ENCODE measurements around the gene MYH10.
"Not testable (repeated sequence)": the region's sequence is repeated elsewhere in the genome, so short reads cannot be mapped to it uniquely, and the experiment has no call there.

The MYH10 gene

DNA sequence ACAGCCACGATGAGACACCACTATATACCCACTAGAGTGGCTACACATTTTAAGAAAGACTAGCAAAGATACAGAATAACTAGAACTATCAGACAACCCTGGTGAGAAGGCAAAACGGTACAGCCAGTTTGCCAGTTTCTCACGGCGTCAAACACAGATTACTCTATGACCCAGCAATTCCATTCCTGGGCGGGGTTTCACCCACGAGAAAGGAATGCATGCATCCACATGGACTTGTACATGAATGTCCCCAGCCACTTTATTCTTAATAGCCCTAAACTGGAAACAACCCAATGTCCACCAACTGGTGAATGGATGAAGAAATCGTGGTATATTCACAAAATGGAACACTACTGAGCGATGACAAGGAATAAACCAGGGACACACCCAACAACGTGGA, 74.5 kb downstream of the MYH10 start:
- no peak for DNase-seq (ENCODE audit: low read depth)

DNA sequence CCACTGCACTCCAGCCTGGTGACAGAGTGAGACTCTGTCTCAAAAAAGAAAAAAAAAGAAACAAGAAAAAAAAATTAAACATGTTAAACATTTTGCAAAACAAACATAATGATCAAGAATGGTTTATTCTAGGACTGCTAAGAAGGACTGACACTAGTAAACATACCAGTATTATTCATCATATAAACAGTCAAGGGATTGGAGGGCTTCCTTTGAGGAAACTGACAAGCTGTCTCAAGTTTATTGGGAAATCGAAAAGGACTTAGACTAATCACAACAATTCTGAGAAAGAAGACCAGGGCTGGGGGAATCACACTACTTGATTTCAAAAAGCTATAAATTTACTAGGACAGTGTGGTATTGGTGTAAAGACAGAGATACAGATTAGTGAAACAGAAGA, 75.5 kb downstream of the MYH10 start:
- no peak for DNase-seq (ENCODE audit: low read depth)

DNA sequence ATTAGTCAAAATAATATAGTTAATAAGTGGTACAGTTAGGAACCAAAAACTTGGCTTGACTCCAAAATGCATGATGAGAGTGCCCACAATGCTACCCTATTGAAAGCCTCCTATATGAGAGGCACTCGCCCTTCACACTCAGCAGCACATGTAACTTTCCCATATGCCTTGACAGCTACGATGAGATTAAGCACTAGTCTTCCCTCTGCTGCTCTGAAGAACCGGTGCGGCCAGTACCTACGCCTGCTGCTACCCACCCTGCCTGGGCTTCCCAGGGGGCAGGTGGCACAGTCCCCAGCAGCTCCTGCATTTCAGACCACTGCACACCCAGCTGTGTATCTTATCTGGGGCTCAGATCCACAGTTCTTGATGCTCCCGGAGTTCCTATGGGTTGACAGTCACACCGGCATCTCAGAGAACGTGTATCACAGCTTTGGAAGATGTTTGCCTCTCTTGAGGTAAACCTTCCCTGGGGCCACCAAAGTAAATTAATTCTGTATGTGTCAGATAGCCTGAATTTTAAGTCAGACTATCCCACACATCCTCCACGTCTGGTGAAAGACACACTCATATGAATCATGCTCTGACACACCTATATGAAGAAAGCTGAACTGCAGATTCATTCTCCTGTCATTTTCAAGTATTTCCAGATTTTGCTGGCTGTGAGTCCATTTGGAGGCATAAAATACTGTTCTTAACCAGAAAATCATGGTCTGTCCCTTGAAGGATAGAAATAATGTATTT, 77.8 kb downstream of the MYH10 start:
- no peak for DNase-seq (ENCODE audit: low read depth)

DNA sequence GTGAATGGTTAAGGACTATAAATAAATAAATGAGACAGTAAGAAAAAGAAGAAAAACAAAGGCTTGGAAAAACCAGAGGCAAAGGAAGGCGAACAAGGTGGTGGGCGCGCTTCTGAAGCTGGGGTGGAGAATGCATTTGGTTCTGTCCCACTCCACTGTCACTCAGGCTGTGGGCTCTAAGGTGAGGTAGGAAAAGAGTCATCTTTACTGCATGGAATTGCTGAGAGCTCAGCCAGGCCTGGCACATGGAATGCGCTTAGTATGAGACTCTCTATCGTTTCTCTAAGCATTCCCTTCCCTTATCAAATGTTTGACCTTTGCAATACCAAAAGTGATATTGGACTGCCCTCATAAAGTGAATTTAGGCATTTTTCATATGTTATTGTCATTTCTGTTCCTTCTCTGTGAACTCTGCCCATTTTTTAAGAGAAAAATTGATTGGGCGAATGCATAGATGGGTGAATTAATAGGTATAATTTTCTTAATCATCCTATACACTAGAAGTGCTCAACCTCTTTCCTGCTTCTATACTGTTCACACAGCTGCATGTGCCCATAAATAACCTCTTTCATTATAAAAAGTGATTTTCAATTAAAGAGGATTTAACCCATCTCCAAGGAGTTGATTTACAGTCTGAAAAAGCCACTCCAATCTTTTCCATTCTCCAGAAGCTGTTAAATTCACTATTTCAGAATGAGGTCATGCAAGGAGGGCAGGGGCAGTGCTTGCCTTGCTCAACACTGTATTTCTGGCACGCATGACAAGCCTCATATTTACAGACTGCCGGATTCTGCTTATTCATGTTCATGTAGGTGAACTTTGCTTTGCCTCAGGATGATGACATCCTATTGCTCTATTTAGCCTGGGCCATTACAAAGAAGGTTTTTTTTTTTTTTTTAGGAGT, 87.7 kb downstream of the MYH10 start:
- peak; percentile 44 for DNase-seq (ENCODE audit: low read depth)

DNA sequence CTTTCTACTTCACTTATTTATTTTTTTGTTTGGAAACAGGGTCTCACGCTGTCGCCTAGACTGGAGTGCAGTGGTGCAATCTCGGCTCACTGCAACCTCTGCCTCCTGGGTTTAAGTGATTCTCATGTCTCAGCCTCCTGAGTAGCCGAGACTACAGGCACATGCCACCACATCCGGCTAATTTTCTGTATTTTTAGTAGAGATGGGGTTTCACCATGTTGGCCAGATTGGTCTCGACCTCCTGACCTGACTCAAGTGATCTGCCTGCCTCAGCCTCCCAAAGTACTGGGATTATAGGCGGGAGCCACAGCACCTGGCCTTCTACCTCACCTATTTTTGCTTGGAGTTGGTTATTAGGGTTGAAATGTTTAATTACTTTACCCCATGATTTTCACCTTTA, 90.5 kb downstream of the MYH10 start:
- DNase-seq (ENCODE audit: low read depth): not testable (repeated sequence)

DNA sequence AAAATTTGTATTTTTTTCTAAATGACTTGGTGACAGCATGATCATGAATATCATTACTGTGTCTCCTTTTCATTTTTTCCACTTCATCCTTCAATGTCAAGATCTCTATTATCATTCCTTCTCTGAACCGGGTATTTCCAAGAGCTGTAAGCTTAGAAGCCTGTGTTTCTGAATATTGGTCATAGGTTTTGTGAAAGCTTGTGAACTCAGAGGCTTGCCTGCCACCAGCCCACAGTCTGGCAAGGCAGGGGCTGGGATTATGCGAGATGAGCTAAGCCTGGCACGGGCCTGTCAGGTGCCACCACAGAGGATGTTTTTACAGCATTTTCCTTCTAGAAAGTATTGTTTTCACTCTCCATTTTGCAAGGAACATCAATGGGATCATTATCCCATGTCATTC, 92.8 kb downstream of the MYH10 start:
- no peak for DNase-seq (ENCODE audit: low read depth)

DNA sequence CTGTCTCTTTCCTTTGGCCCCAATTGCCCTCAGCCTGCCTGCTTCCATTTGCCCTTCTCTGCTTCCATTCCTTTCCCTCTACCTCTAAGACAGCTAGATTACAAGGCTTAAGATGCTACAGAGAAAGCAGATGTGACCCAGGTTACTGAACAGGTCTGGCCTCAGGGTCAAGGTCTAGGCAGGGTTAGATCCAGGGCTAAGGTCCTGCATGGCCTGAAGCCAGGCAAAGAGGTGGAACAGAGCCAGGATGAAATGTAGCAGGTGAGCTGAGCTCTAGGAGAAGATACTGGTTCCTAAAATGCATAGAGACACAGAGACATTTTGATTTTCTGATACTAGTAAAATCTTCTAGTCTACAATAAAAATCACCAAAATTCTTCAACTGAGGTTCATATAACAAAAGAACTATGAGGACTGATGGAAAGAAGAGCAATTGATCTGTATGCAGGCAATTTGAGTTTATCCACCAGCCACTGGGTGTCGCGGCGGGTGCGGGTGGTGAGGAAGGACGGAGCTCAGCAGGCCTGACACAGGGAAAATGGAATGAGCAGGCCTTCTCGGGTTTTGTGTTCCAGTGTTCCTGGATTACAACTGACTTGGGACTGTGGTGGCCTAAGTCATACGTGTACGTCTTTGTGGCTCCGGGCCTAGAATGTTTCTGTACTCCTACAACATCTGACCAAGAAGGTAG, 95.9 kb downstream of the MYH10 start:
- DNase-seq (ENCODE audit: low read depth): no peak

DNA sequence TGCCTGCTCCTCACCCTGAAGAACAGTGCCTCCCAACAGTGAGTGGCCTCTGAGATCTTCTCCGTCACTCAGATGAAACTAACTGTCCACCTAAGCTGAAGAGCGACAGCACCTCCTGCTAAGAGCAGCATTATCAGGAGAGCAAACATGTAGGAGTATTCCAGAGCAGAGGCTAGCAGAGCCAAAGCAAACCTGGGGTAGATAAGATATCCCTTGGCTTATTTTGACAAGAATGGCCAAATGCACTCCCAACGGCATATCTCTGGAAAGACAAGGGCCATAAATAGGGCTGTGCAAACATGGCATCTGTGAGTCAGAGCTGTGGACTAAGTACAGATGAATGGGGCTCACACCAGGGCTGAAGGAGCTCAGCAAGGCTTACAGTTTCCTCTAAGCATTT, 98.5 kb downstream of the MYH10 start:
- DNase-seq (ENCODE audit: low read depth): no peak

DNA sequence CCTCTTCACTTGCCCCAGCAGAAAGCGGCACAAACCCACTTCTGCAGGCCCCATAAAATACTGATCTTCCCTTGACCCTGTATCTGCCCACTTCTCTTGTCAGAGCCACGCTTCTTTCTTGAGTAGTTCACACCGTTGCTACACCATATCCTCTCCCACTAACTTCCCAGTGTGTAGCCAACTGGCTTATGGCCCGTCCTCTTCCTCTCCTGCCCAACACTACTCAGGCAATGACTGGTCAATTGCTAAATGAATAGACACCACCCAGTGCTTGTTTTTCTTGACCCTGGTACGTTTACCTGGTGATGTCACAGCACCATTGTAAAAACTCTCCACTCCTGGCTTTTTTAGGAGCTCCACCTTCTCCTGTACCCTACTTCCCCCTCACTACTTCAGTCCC, 107.9 kb downstream of the MYH10 start:
- DNase-seq (ENCODE audit: low read depth): no peak

DNA sequence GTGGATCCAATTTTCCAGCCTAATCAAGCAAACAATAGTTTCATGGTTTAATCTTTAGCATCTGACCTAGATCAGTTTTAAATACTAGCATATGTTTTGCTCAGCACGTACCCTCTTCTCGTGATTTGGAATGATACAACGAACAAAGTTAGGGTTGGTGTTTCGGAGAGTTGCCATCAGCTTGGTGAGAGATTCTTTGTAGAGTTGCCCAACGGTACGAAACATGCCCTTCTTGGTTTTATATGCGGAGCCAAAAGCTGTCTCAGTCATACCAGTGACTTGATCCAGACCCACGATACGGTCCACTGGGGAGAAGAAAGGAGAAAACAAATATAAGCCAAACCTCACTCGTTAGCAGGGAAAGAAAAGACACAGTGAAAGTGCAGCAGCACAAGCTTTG, 109.5 kb downstream of the MYH10 start:
- no peak for DNase-seq (ENCODE audit: low read depth)

DNA sequence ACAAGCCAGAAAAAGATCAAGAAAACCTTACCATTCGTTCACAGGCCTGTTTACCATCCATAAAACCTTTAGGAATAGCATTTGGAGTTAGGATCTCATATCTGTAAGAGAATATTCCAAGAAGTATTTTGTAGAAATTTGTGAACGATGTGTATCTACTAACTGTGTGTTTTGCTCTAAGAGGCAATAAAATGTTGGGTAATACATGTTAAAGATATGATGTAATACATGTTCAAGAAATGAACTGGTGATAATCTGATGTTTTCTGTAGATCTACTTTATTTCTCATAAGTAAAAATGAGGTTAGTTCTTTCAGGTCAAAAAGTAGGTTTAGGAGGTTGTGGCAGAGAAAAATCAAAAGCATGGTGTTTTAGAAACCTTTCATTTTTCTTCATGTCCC, 111.7 kb downstream of the MYH10 start:
- no peak for DNase-seq (ENCODE audit: low read depth)

DNA sequence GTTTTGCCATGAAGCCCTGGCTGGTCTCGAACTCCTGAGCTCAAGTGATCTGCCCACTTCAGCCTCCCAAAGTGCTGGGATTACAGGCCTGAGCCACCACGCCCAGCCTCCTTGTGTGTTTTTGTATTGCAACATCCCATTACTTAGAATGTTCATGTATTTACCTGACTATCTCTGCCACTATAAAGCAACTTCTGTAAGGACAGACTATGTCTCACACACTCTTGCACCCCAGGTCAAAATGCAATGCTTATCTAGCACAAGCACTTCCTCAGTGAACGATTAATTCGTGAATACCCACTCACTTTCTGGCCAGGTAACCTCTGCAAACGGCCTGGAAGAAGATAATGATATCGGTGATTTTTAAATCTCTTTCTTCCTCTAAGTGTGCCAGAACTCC, 112.2 kb downstream of the MYH10 start:
- no peak for DNase-seq (ENCODE audit: low read depth)

DNA sequence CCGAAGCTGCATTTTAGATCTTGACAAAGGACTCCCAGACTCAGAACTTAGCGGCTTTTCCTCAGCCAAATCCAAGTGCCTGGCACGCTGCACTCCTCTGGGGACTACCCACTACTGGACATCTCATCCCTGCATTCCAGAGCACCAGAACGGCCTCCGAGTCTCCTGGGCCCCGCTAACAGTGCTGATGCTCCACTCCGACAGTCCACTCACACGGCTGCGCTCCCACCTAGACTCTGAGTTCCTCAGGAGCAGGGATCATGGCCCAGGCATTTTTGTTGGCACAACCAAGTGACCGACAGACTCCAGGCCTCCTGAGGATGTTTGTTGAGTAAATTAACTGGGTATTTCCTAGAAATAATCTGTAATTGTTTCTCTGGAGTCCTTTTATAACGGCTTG, 115.7 kb downstream of the MYH10 start:
- DNase-seq (ENCODE audit: low read depth): no peak

DNA sequence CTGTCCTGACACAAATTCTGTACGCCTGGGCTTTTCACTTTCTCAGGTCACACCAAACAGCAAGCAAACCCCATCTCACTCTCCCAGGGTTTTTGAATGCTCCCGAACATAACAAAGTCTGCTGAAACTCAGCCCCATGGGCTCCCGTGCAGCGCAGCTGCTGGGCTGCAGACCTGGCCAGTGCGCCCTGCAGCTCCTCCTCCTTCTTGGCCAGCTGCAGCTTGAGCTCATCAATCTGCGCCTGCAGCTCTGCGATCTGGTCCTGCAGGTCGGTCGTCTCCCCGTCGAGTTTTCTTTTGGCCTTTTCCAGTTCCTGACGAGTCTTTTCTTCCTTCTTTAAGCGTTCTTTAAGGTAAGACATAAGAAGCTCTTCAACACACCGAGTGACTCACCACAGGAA, 124.4 kb downstream of the MYH10 start:
- DNase-seq (ENCODE audit: low read depth): no peak

DNA sequence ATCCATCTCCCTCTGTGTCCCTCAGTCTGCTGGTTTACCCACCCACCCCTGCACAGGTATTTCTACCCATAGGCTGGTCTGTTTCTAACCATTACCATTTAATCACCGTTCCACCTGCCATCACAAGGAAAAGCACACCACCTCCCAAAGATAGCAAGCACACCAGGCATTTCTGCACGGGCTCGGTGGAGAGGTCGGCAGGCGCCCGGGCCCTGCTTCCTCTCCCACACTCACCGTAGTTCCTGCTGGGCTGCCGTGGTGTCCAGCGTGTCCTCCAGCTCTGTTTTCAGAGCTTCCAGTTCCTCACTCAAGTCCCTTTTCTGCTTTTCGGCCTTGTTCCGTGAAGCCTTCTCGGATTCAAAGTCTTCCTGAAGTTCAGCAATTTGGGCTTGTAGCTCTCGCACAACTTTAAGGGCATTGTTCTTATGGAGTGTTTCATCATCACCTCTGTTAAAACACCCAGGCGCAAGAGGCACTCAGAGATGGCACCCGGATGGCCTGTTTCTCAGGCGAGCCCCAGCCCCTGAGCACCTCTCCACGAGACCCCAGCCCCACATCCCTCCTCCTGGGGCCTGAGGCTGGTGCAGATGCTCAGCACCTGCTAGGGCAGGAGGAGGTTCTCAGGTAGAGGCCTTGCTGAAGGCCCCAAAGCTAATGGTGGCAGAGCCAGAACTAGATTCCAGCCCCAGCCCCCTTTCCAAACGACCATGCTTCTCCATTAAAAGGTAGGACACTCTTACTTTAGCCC, 125.9 kb downstream of the MYH10 start:
- DNase-seq (ENCODE audit: low read depth): no peak

DNA sequence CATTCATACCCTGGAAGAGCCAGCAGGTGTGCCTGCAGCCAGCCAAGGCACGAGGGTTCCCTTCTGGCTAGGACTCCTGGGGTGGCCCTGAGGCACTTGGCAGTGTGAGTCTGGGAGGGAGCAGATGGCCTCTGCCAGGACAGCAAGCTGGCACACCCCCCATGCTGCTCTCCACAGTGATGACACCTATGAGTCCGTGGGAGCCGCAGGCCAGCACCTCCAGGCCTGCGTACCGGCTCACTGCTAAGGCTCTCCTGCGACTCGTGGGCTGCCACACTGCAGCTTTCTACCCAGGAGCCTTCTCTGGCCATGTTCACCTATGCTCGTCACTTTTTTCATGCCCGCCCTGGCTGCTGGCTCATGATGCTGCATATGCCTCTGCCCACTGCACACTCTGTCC, 126.7 kb downstream of the MYH10 start:
- DNase-seq (ENCODE audit: low read depth): no peak

DNA sequence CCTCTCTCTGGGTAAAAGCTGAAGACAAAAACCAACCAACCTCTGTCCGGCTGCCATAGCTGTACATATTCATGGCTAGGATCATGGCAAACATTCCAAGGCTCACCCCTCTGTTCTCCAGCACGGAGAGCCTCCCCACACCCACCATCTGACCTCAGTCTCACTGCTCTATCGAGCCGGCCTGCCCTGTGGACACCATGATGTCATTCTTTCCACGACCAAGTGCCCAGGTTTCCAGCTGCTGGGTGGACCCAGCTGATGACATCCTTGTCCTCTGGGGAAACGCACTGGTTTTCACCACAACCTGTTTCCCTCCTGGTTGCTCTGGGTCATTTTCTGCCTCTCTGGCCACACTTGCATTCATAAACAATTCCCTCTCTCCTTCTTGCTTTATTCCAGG, 127.2 kb downstream of the MYH10 start:
- no peak for DNase-seq (ENCODE audit: low read depth)

DNA sequence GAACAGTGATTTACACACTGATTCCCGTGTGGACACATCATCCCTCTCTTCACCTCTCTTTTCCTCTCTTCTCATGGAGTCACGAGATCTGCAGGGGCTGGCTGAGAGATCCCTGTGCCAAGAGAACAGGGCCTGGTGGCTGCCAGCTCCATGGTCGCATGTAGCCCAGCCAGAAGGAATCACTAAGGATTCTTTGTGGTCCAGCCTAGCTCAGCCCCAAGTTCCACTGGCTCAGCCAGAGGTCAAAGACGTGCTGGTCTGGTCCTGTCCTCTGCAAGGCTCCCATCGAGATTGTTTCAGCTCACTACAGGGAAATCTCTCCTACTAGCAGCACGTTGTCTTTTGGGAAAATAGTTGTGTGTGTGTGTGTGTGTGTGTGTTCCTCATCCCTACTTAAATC, 128.4 kb downstream of the MYH10 start:
- no peak for DNase-seq (ENCODE audit: low read depth)

DNA sequence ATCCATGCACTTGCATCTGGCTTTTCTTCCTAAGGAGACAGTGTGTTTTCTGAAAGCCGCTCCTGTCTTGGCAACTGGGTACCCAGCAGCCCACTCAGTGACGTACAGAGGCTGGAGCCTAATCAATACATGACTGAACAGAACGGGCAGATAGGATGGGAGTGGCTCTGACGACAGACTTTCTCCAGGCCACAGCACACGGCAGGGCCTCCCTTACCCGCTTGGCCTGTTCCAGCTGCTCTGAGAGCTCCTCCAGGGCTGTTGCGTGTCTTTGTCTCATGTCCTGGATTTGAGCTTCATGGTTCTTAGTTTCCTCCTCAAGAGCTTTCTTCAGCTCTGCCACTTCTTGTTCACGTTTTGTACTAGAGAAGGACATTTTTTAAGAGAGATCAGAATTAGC, 129.9 kb downstream of the MYH10 start:
- no peak for DNase-seq (ENCODE audit: low read depth)

DNA sequence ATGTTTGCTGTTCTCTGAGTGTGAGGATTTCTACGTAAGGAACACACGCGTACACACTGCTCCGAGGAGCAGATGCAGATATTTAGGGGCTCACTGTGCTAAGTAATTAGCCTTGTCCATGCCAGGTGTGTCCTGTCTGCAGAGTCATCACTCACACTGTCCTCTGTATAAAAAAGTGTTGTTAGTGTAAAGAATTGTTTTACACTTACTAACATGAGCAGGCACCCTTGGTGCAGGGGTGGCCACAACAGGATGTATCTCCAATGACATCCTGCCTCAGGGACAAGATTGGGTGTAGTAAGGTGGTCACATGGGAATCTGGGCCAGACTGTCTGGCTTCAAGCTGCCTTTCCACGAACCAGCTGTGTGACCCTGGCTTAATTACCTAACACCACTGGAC, 130.9 kb downstream of the MYH10 start:
- DNase-seq (ENCODE audit: low read depth): no peak

DNA sequence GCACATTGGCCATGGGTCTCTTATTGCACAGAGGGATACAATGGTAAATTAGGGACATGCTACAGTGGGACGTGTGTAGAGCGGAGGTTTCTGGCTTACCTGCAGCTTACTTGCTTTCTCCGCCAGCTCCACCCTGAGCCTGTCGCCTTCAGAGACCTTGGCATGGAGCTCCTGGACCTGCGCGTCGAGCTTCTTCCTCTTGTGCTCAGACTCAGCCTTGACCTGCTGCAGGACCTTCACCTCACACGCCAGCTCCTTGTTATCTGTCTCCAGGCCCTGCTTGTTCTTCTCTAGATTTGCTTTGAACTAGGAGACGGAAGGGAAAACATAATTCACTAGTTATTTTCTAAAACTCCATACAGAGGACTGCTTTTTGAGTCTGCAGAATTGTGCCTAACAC, 131.4 kb downstream of the MYH10 start:
- no peak for DNase-seq (ENCODE audit: low read depth)

DNA sequence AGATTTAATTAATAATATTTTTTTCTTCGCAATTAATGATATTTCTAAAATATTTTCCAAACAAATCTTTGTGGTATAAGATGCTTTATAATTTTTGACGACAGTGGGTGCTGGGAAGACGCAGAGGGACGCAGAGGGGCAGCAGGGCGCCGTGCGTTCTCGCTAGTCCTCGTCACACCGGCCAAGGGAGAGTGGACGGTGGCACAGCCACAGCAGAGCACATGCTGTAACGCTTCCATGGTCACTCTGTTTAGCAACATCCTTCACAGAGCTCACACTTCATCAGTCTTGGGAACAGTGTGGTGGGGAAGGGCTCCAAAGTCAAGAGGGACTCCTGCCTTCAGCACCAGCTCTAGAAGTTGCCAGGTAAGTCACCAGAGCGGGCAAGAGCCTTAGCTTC, 134.4 kb downstream of the MYH10 start:
- DNase-seq (ENCODE audit: low read depth): no peak

Data from GM04503 (cell line).